ENCODE data around the gene MAP2K2.

MAP2K2 gene

DNA sequence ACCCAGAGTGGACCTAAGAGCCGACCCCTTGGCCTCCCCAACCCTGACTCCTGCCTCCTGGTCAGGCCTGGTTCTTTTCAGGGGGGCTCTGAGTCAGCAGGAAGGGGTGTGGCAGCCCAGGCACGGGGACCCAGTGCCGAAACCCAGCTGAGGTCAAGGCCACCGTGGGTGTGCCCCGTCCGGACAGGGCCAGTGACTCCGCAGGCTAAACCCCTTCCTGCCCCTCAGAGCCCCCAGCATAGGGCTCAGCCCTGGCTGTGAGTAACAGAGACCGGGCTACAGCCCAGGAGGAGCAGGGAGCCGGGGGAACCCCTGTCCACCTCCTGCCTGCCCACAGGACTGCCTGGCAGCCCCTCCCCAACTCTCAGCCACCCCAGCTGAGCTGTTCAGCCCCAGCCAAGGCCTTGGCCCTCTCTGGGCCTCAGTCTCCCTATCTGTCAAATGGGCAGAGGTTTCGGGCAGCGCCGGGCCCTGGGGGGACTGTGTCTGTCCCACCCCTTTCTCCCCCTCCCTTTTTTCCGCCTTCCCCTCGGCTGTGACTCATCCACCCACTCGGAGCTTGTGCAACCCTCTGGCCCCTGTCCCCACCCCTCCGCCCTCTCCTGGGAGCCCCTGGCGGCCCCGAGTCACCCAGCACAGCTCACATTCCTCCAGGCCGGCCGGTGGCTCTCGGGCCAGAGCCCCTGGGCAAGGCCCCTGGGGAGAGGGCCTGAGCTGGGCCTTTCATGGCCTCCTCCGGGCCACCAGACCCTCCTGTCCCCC, 65.8 kb downstream of the MAP2K2 start:
- Mint-ChIP-seq H3K4me1 (ENCODE audit: low read depth) (peaks cover 70% of the 10 kb centered on the region), H3K9me3 (no peaks in the 10 kb centered on the region)

DNA sequence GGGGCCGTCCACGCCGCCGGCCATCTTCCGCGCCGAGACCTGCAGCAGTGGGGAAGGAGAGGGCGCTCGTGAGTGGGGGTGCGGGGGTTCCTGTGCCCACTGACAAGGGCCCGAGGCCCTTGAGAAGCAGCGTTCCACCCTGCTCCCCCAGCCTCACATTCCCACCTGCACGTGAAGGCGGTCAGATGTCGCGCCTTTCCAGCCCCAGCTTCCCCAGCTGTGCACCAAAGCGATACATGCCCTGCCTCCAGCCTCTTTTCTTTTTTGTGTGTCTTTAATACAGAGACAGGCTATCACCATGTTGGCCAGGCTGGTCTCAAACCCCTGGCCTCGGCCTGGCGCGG, 68.7 kb downstream of the MAP2K2 start:
- no peak overlapping the region for H3K4me3 Mint-ChIP-seq
- no peak overlapping the region for H3K27ac Mint-ChIP-seq
- peaks cover 40% of the 10 kb centered on the region for H3K36me3 Mint-ChIP-seq (ENCODE audit: low read depth)
- no peaks in the 10 kb centered on the region for H3K27me3 Mint-ChIP-seq
- peaks cover 72% of the 10 kb centered on the region for H3K4me1 Mint-ChIP-seq (ENCODE audit: low read depth)
- H3K9me3 Mint-ChIP-seq: no peaks in the 10 kb centered on the region

More for the DNA sequence above, 65.8 kb downstream of the MAP2K2 start:
- H3K36me3 Mint-ChIP-seq (ENCODE audit: low read depth): peaks cover 23% of the 10 kb centered on the region
- peak overlapping the region; percentile 65 for H3K27ac Mint-ChIP-seq
- no peaks in the 10 kb centered on the region for H3K27me3 Mint-ChIP-seq
- no peak overlapping the region for H3K4me3 Mint-ChIP-seq

DNA sequence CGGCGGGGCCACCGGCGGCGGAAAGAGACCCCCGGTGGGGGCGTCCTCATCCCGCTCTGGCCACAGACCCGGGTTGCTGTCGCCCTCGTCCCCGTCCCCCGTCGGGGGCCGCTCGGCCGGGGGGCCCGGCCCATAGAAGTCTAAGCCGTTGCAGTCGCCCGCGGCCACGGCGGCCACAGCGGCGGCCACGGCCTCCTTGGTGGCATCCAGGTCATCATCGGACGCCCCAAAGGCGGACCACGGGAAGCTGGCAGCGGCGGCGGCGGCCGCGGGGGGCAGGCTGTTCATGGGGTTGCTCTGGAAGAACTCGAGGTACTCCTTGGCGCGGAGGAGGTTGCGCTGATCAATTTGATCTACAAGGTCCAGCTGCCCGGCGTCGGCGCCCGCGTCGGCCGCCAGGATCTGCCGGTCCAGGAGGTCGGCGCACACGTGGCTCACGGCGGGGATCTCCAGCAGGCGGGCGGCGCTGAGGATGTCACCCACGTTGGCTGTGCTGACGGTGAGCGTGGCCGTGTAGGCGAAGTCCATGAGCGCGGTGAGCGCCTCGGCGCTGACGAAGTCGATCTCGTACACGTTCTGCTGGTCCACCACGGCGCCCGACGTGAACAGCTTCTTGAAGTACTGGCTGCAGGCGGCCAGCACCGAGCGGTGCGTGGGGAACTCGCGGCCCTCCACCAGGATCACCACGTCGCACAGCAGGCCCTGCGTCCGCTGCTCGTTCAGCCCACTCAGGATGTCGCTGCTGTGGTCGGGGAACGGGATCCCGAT, 69.3 kb downstream of the MAP2K2 start:
- Mint-ChIP-seq H3K4me3 (no peak overlapping the region), H3K27me3 (no peaks in the 10 kb centered on the region)

DNA sequence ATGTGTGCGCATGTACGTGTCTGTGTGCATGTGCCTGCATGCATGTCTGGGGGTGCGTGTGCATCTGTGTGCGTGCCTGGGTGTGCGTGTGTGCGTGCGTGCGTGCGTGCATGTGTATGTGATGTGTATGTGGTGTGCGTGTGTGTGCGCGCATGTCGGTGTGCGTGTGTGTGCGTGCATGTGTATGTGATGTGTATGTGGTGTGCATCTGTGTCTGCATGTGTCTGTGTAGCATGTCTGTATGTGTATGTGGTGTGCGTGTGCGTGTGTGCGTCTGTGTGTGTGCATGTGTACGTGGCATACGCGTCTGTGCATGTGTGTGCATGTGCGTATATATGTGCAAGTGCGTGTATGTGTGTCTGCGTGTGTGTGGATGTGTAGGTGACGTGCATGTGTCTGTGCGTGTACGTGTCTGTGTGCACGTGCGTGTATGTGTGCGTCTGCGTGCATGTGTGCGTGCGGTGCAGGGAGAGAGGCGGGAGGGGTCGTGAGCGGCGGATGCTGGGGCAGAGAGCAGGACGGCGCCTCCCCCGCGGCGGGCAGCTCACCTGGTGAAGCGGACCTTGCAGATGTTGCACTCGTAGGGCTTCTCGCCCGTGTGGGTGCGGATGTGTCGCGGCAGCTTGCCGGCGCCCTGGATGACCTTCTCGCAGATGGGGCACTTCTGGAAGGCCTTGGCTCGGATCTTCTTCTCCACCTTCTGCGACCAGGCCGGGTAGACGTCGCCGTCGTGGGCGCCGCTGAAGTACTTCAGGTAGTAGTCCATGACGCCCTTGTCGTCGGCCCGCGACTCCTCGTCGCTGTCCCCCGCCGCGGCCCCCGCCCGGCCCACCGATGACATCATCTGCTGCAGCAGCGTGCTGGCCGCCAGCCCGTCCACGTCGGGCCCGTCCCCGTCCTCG, 70.2 kb downstream of the MAP2K2 start:
- no peak overlapping the region for H3K4me3 Mint-ChIP-seq
- peaks cover 65% of the 10 kb centered on the region for H3K4me1 Mint-ChIP-seq (ENCODE audit: low read depth)
- H3K9me3 Mint-ChIP-seq: no peaks in the 10 kb centered on the region
- H3K27me3 Mint-ChIP-seq: no peaks in the 10 kb centered on the region
- H3K36me3 Mint-ChIP-seq (ENCODE audit: low read depth): peaks cover 47% of the 10 kb centered on the region
- peak overlapping the region; percentile 56 for H3K27ac Mint-ChIP-seq

More for the DNA sequence above, 69.3 kb downstream of the MAP2K2 start:
- Mint-ChIP-seq H3K27ac (no peak overlapping the region), H3K4me1 (ENCODE audit: low read depth) (peaks cover 71% of the 10 kb centered on the region), H3K36me3 (ENCODE audit: low read depth) (peaks cover 45% of the 10 kb centered on the region), H3K9me3 (no peaks in the 10 kb centered on the region)

DNA sequence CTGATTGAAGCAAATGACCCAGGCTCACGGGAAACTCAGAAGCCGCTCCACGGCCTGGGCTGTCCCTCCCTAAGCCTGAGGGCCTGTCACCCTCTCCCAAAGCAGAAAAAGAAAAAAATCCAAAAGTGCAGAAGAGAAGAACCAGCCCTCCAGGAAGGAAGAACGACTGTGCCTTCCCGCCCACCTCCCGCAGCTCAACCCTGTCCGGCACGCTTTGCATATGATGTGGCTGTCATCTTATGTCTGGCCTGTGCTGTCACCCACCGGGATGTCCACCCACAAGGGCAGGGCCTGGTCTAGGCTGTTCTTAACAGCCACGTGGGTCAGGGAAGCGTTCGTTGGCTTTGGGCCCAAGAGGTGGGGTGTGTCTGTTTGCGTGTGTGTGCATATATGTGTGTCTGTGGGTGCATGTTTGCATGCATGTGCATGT, 70.9 kb downstream of the MAP2K2 start:
- H3K36me3 Mint-ChIP-seq (ENCODE audit: low read depth): peaks cover 47% of the 10 kb centered on the region
- H3K4me1 Mint-ChIP-seq (ENCODE audit: low read depth): peaks cover 58% of the 10 kb centered on the region
- no peaks in the 10 kb centered on the region for H3K27me3 Mint-ChIP-seq
- H3K27ac Mint-ChIP-seq: peak overlapping the region; percentile 56
- H3K4me3 Mint-ChIP-seq: no peak overlapping the region
- no peaks in the 10 kb centered on the region for H3K9me3 Mint-ChIP-seq

DNA sequence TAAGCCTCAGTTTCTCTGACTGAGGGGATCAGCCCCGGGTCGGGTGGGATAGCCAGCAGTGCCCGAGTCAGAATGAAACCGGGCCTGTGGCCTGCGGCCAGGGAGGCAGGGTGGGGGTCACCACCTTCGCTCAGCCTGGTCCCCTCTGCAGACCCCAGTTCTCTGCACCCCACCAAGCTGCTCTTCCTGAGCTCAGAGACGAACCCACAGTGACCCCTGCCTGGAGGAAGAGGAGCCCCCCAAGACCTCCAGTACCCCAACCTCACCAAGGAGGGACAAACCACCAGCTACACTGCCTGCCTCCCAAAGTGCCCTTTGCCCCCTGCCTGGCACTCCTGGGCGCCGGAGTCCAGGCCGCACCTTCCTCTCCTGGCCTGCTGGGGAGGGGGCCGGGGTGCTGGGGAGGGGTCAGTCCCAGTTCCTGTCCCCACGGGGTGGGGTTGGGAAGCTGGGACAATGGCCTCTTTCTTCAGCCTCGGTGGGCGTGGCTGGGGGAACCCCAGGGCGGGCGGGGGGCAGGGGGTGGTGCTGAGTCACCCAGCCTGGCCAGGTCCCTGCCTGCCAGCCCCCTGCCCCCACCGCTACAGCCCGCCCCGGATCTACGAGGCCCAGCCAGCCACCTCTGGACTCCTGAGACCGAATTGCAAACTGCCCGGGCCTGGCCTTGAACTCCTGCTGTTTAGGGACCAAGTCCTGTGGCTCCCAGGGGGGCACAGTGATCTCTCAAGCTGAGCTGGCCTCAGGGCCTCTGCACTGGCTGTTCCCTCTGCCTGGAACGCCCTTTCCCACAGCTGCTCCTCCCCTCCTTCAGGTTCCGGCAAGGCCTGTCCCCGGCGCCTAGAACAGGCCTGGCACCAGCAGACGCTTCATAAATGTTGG, 71.6 kb downstream of the MAP2K2 start:
- Mint-ChIP-seq H3K27ac (peak overlapping the region; percentile 47), H3K4me1 (ENCODE audit: low read depth) (peaks cover 52% of the 10 kb centered on the region), H3K9me3 (no peaks in the 10 kb centered on the region), H3K27me3 (no peaks in the 10 kb centered on the region), H3K4me3 (no peak overlapping the region), H3K36me3 (ENCODE audit: low read depth) (peaks cover 46% of the 10 kb centered on the region)

DNA sequence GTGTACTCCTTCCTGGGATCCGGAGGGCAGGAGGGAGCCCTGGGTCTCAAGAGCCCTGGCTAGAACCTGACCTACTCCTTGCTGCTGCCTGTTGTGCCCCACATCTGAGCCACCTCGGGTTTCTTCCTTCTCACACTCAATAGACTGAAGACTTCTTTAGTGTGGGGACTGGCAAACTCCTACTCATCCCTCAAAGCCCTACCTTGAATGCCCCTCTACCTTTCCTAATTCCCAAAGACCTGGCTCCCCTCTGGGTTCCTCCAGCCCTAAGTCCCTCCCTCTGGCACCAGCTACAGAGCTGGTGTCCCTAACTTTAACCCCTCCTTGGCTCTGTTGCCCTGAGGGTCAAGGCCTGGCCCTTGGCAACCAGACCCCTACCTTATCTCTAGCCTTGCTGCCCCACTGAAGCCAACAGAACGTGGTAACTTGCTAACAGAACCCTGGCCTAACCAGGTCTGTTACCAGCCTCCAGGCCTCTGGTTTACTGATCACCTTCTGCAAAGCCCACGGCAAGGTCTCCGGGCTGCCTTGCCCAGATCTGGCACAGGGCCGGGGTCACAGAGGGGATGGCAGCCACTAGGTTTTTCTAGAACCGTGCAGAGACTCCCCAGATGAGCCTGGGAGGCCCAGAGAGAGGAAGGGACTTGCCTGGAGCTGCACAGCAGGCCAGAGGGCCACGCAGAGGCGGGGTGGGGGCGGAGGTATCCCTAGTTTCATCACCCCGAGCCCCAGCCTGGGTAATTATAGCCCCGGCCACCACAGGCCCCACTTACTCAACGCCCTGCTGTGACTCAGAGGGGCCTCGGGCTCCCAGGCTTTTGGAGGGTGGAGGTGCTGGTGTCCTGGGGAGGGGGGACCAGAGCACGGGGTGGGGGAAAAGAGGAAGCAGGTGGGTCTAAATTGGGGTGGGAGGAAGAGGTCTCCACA, 72.5 kb downstream of the MAP2K2 start:
- Mint-ChIP-seq H3K9me3 (no peaks in the 10 kb centered on the region), H3K4me3 (peak overlapping the region; percentile 30), H3K27ac (peak overlapping the region; percentile 41), H3K4me1 (ENCODE audit: low read depth) (peaks cover 50% of the 10 kb centered on the region), H3K27me3 (no peaks in the 10 kb centered on the region), H3K36me3 (ENCODE audit: low read depth) (peaks cover 46% of the 10 kb centered on the region)

DNA sequence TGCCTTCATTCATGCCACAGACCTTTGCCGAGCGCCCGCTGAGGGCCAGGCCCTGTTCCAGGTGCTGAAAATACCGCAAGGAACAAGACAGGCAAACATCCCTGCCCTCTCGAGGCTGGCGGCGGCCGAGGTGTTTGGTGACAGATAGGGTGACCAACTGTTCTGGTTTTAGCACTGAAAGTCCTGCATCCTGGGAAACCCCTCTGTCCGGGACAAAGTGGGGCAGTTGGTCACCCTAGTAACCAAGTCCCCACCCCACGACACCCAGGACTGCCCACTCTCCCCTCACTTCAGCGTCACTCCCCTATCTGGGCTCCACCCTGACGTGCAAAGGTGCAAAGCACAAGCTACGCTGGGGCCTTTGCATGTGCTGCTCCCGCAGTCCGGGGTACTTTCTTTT, 74.5 kb downstream of the MAP2K2 start:
- no peak overlapping the region for H3K4me3 Mint-ChIP-seq
- no peaks in the 10 kb centered on the region for H3K9me3 Mint-ChIP-seq
- peaks cover 41% of the 10 kb centered on the region for H3K4me1 Mint-ChIP-seq (ENCODE audit: low read depth)
- no peaks in the 10 kb centered on the region for H3K27me3 Mint-ChIP-seq
- peaks cover 38% of the 10 kb centered on the region for H3K36me3 Mint-ChIP-seq (ENCODE audit: low read depth)
- H3K27ac Mint-ChIP-seq: no peak overlapping the region

DNA sequence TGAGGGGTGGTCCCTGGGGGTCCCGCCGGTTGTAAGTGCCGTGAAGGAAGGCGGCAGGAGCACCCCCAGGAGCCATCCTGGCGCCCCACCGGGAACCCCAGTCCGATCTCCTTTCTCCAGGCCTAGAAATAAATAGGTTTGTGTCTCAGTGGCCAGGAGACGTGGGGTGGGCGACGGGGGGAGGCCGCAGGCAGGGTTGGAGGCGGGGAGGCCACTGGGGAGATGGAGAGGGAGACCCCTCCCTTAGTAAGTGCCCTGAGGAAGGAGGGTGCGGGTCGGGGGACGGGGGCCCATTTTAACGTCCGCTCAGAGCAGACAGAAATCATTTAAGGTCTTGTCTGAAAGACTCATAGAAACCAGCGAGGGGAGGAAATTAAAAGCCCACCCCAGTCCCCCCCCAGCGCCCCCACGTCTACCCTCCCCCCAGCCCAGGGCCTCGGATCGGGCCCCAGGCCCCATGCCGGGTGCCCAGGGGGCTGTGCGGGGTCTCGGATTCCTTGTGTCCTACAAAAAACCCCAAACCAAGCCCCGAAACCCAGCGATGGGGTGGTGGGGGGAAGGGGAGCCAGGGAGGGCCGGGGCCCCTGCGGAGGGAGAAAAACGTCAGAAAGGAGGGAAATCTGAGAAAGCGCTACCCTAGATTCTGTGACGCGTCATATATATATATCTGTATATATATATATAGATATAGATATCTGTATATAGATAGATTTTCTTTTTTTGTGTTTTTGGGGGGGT, 76.8 kb downstream of the MAP2K2 start:
- H3K4me1 Mint-ChIP-seq (ENCODE audit: low read depth): peaks cover 25% of the 10 kb centered on the region
- H3K27ac Mint-ChIP-seq: no peak overlapping the region
- H3K36me3 Mint-ChIP-seq (ENCODE audit: low read depth): peaks cover 25% of the 10 kb centered on the region
- H3K4me3 Mint-ChIP-seq: no peak overlapping the region
- H3K9me3 Mint-ChIP-seq: no peaks in the 10 kb centered on the region
- no peaks in the 10 kb centered on the region for H3K27me3 Mint-ChIP-seq

DNA sequence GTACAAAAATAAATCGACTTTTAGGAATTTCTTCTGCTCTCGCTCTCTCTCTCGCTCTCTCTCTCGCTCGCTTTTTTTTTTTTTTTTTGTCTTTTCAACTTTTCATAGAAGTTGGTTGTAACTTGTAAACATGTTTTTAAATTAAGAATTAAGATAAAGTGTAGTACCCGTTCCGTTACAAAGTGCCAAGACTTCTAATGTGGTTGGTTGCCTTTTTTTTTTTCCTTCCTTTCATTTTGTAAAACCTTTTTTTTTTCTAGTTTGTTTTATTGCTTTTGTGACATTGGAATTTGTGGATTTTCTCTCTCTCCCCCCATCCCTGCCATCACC, 77.6 kb downstream of the MAP2K2 start:
- Mint-ChIP-seq H3K4me3 (no peak overlapping the region), H3K36me3 (ENCODE audit: low read depth) (peaks cover 22% of the 10 kb centered on the region), H3K9me3 (no peaks in the 10 kb centered on the region), H3K27me3 (no peaks in the 10 kb centered on the region), H3K4me1 (ENCODE audit: low read depth) (peaks cover 17% of the 10 kb centered on the region), H3K27ac (peak overlapping the region; percentile 76)

DNA sequence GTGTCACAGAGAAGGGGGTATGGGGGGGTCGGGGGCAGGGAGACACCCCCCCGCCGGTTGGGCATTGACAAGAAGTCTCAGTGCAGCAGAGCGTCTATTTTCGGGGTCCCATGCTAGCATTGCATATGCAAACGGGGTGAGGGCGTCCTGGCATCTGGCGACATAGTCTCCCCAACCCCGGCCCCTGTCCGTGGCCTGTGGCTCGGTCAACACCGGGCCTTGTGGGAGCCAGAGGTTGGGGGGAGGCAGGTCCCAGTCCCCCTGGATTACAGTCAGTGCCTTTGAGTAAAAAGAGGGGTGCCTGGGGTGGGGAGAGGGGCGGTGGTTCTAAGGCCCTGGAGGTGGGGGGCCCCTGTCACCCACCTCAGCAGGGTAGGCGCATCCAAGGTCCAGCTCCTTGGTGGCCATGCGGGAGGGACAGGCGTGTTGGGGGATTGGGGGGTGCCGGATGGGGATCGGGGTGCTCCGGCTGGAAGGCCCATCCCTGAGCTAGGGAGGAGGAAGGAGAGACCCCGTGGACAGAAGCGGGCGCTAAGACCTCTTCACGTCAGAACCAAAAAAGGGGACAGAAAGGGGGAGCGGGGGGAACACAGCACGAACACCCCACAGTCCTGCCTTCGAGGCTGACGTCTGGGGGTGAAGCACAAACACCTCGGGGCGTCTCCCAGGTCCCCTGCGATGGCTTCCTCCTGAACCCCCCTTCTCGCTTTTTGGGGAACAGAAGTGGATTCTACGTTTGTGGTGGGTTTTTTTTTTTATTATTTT, 78.1 kb downstream of the MAP2K2 start:
- H3K36me3 Mint-ChIP-seq (ENCODE audit: low read depth): peaks cover 18% of the 10 kb centered on the region
- H3K9me3 Mint-ChIP-seq: no peaks in the 10 kb centered on the region
- H3K4me1 Mint-ChIP-seq (ENCODE audit: low read depth): peaks cover 13% of the 10 kb centered on the region
- no peak overlapping the region for H3K4me3 Mint-ChIP-seq
- peak overlapping the region; percentile 76 for H3K27ac Mint-ChIP-seq
- no peaks in the 10 kb centered on the region for H3K27me3 Mint-ChIP-seq

DNA sequence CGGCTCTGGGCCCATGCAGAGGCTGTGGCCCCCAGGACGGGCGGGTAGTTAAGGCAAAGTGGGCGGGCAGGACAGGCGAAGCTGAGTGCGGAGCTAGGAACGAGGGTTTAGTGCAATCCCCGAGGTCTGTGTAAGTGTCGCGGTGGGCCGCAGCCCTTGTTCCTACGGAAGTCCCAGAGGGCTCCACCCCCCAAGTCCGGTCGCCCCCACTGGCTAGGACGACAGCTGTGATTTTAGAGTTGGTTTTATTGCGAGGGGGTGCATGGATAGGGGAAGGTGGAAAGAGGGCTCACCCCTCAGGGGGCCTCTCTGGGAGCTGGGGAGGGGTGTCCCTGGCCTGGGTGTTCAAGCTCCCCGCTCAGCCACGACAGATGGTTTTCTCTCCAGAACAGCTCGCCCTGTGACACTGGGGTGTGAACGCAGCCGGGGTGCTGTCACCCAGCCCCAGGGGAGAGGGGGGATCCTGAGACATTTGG, 78.9 kb downstream of the MAP2K2 start:
- Mint-ChIP-seq H3K4me3 (no peak overlapping the region), H3K27ac (no peak overlapping the region), H3K36me3 (ENCODE audit: low read depth) (peaks cover 17% of the 10 kb centered on the region), H3K9me3 (no peaks in the 10 kb centered on the region), H3K4me1 (ENCODE audit: low read depth) (peaks cover 8% of the 10 kb centered on the region), H3K27me3 (no peaks in the 10 kb centered on the region)

Measured in stimulated activated naive CD8-positive, alpha-beta T cell treated with anti-CD3 and anti-CD28 coated beads, Interleukin-15, Interleukin-2, amounts not matched to agents 100 ng/mL and 50 ng/mL, for 24 hours (primary cell).